Measurements from ENCODE around the gene CALML6. TPM values are rescaled to one million over a fixed set of nuclear protein-coding genes. Genes with fewer than 3 reads are reported as not detected.

Gene CALML6
- total RNA-seq, 4 donors from 2014 or later = 4.8 to 7.0 TPM; not detected in 2

GRCh38 chr1:1908506-1908791, 6.6 kb upstream of the CALML6 start:
- ATAC-seq = peak; percentile 31 to 39

GRCh38 chr1:1910033-1910465, 5.0 kb upstream of the CALML6 start:
- Histone ChIP-seq H3K9me3 (no peaks in the 10 kb centered on the region), H3K27me3 (no peaks in the 10 kb centered on the region), H3K36me3 (no peaks in the 10 kb centered on the region), H3K4me3 (peak overlapping the region in 3 of 4 donors; percentile 53 to 72 (median 62)), H3K4me1 (peaks cover 17 to 31% of the 10 kb centered on the region in 2 donors), H3K27ac (peak overlapping the region; percentile 89 to 96 (median 92))
- no peak for ATAC-seq
- TF ChIP-seq CTCF (IDR thresholded peaks at IDR 0.05 in 4 of 5, conservative IDR thresholded peaks at IDR 0.05 in 1 of 5) (no peak), POLR2A (IDR thresholded peaks at IDR 0.05) (no peak)
- in situ Hi-C loops (cut with MboI; ENCODE audit: low sequenced_read_pairs in 4 of 4) = no loop called here
- DNase-seq = no peak
- intact Hi-C loops (cut with DNase I; ENCODE audit: low total_unique reads) = loop anchor here (10.0 kb wide), 1 partner anchor 285 kb away; the partner anchor contains the start of gene FAAP20

More at GRCh38 chr1:1908506-1908791, 6.6 kb upstream of the CALML6 start:
- H3K36me3 ChIP-seq = no peaks in the 10 kb centered on the region
- peak overlapping the region; percentile 57 to 84 (median 71) for H3K4me3 ChIP-seq
- intact Hi-C loops (cut with DNase I; ENCODE audit: low total_unique reads) (loop anchor here (2.0 kb wide), 1 partner anchor 132 kb away; no protein-coding TSS in a partner anchor), in situ Hi-C loops (cut with MboI; ENCODE audit: low sequenced_read_pairs in 4 of 4) (loop anchor here in 2 of 4 donors (10.0 kb wide), 2 partner anchors 64 to 144 kb away; no protein-coding TSS in a partner anchor)
- peaks cover 8 to 18% of the 10 kb centered on the region in 2 donors for H3K4me1 ChIP-seq
- H3K9me3 ChIP-seq = no peaks in the 10 kb centered on the region
- H3K27me3 ChIP-seq = no peaks in the 10 kb centered on the region
- DNase-seq = no peak
- TF ChIP-seq CTCF (IDR thresholded peaks at IDR 0.05 in 4 of 5, conservative IDR thresholded peaks at IDR 0.05 in 1 of 5) (no peak), POLR2A (IDR thresholded peaks at IDR 0.05) (no peak)
- H3K27ac ChIP-seq = peak overlapping the region; percentile 89 to 96 (median 92)

- Histone ChIP-seq H3K4me1 (peaks cover 19 to 38% of the 10 kb centered on the region in 2 donors), H3K4me3 (no peak overlapping the region), H3K36me3 (no peaks in the 10 kb centered on the region), H3K27me3 (no peaks in the 10 kb centered on the region), H3K9me3 (no peaks in the 10 kb centered on the region), H3K27ac (peak overlapping the region in 2 of 4 donors; percentile 89 to 95)
- intact Hi-C loops (cut with DNase I; ENCODE audit: low total_unique reads) (loop anchor here (10.0 kb wide), 1 partner anchor 284 kb away; the partner anchor contains the start of gene FAAP20), in situ Hi-C loops (cut with MboI; ENCODE audit: low sequenced_read_pairs in 4 of 4) (no loop called here)
- TF ChIP-seq POLR2A (IDR thresholded peaks at IDR 0.05) (no peak), CTCF (IDR thresholded peaks at IDR 0.05 in 4 of 5, conservative IDR thresholded peaks at IDR 0.05 in 1 of 5) (no peak)
- DNase-seq = no peak
- ATAC-seq = no peak
Measured at GRCh38 chr1:1910651-1911331, 4.3 kb upstream of the CALML6 start.

GRCh38 chr1:1911350-1912041, 3.6 kb upstream of the CALML6 start:
- no peak for ATAC-seq
- in situ Hi-C loops (cut with MboI; ENCODE audit: low sequenced_read_pairs in 4 of 4) = no loop called here
- H3K27ac ChIP-seq = no peak overlapping the region

More at GRCh38 chr1:1911350-1912041, 3.6 kb upstream of the CALML6 start:
- intact Hi-C loops (cut with DNase I; ENCODE audit: low total_unique reads) = loop anchor here (10.0 kb wide), 1 partner anchor 283 kb away; the partner anchor contains the start of gene FAAP20
- no peak for TF ChIP-seq CTCF (IDR thresholded peaks at IDR 0.05 in 4 of 5, conservative IDR thresholded peaks at IDR 0.05 in 1 of 5)
- TF ChIP-seq POLR2A (IDR thresholded peaks at IDR 0.05) = no peak
- Histone ChIP-seq H3K27me3 (no peaks in the 10 kb centered on the region), H3K4me1 (peaks cover 24 to 41% of the 10 kb centered on the region in 2 donors), H3K36me3 (no peaks in the 10 kb centered on the region), H3K4me3 (no peak overlapping the region), H3K9me3 (no peaks in the 10 kb centered on the region)
- DNase-seq = no peak

All from gastrocnemius medialis (tissue), 4 donors.